A549 (cell line): Measurements from ENCODE around the gene SPC25. TPM values are rescaled to one million over a fixed set of nuclear protein-coding genes. Genes with fewer than 3 reads are reported as not detected.

Source experiments
- ATAC-seq, 2 experiments: fragments of 200-7000 bp in 1 of 2; fragments of >200 bp in 1 of 2; cut with Nextera tagmentation in 1 of 2; cut with Tn5 transposase in 1 of 2; 3 replicates each; pipeline versions ENCODE4 v1.8.0 to v1.9.1; 2018 to 2020; ENCODE audit warnings: mild to moderate bottlenecking in 1 of 2, moderate library complexity in 1 of 2
- CTCF ChIA-PET: fragments of 300-600 bp; sonication (Branson Sonifier 250); formaldehyde crosslinking; extraction: SDS; loops from one replicate; lab custom pipeline; 2021; ENCODE audit warnings: antibody characterized with exemption, inconsistent platforms; lab: Yijun Ruan, JAX
- POLR2A ChIA-PET: fragments of 350-600 bp; formaldehyde crosslinking; extraction: SDS; loops from one replicate; lab custom pipeline; 2021; ENCODE audit warnings: antibody characterized with exemption, inconsistent platforms; lab: Yijun Ruan, JAX
- DNase-seq, 2 experiments: peaks; one replicate each; pipeline versions ENCODE4 v3.0.0 to v3.0.0-alpha.2; 2011 to 2016; ENCODE audit warnings: low read depth in 1 of 2, low spot score in 1 of 2
- FAIRE-seq: peaks from 2 replicates; lab custom pipeline; 2011; peaks lifted over from hg19 to GRCh38; lab: Jason Lieb, UNC
- H3K27ac ChIP-seq, 2 experiments: fragments of >200 bp; sonication (Bioruptor Twin); formaldehyde crosslinking; 3 replicates each; pipeline ENCODE4 v1.5.1; 2016 to 2017
- H3K4me1 ChIP-seq: fragments of >200 bp; sonication (Bioruptor Twin); formaldehyde crosslinking; 3 replicates; pipeline ENCODE4 v1.6.1; 2016
- H3K4me2 ChIP-seq: fragments of >200 bp; sonication (Bioruptor Twin); formaldehyde crosslinking; 3 replicates; pipeline ENCODE4 v1.6.1; 2016
- H3K4me3 ChIP-seq: fragments of >200 bp; sonication (Bioruptor Twin); formaldehyde crosslinking; 3 replicates; pipeline ENCODE4 v1.5.1; 2016
- H3K9me3 ChIP-seq: fragments of >200 bp; sonication (Bioruptor Twin); formaldehyde crosslinking; 3 replicates; pipeline ENCODE4 v1.6.1; 2016
- ATOH8 ChIP-seq: fragments of 250-450 bp; sonication (Bioruptor Pico); IDR thresholded peaks from 2 replicates; pipeline ENCODE4 v1.5.0; 2020; ENCODE audit warnings: low read depth, mild to moderate bottlenecking, moderate library complexity
- BCL3 ChIP-seq: fragments of >200 bp; sonication (Bioruptor Twin); formaldehyde crosslinking; IDR thresholded peaks from 3 replicates; pipeline ENCODE4 v1.6.1; 2016
- BHLHE40 ChIP-seq: IDR thresholded peaks from 2 replicates; pipeline ENCODE4 v1.6.1; 2012; ENCODE audit warnings: low read depth, low read length, inconsistent platforms
- E2F6 ChIP-seq: IDR thresholded peaks from 2 replicates; pipeline ENCODE4 v1.6.1; 2012; ENCODE audit warnings: low read depth, borderline replicate concordance
- EHMT2 ChIP-seq: fragments of 200-600 bp; sonication (generic); IDR thresholded peaks from 2 replicates; pipeline ENCODE4 v1.6.1; 2016; ENCODE audit warnings: antibody characterized with exemption, low read depth, mild to moderate bottlenecking, moderate library complexity
- ELK1 ChIP-seq: fragments of 150-350 bp; IDR thresholded peaks from 2 replicates; pipeline ENCODE4 v1.6.1; 2014; ENCODE audit warnings: low read depth, mild to moderate bottlenecking, low read length
- HEYL ChIP-seq: fragments of 250-450 bp; sonication (Bioruptor Pico); IDR thresholded peaks from 2 replicates; pipeline ENCODE4 v1.8.0; 2021; ENCODE audit warnings: mild to moderate bottlenecking, moderate library complexity
- HOXB5 ChIP-seq: fragments of 250-450 bp; sonication (Bioruptor Pico); IDR thresholded peaks from 2 replicates; pipeline ENCODE4 v1.5.0; 2020; ENCODE audit warnings: mild to moderate bottlenecking, moderate library complexity
- JUN ChIP-seq, 2 experiments: fragments of >200 bp; sonication (Bioruptor Twin); formaldehyde crosslinking; IDR thresholded peaks; 2 replicates in 1 of 2; 3 replicates in 1 of 2; pipeline ENCODE4 v1.6.1; 2016 to 2017
- JUNB ChIP-seq: fragments of >200 bp; sonication (Bioruptor Twin); formaldehyde crosslinking; IDR thresholded peaks from 2 replicates; pipeline ENCODE4 v1.6.1; 2016
- KDM1A ChIP-seq: fragments of 200-600 bp; sonication (generic); IDR thresholded peaks from 2 replicates; pipeline ENCODE4 v1.6.1; 2016; ENCODE audit warnings: low read depth, mild to moderate bottlenecking
- MAFK ChIP-seq: fragments of 450-650 bp; IDR thresholded peaks from 2 replicates; pipeline ENCODE4 v1.6.1; 2014; ENCODE audit not compliant: partially characterized antibody
- MAZ ChIP-seq: fragments of 150-350 bp; IDR thresholded peaks from 2 replicates; pipeline ENCODE4 v1.6.1; 2014; ENCODE audit warnings: antibody characterized with exemption, low read depth, low read length, borderline replicate concordance
- NFE2L2 ChIP-seq: fragments of 150-350 bp; conservative IDR thresholded peaks from 2 replicates; pipeline ENCODE4 v1.6.1; 2014; ENCODE audit warnings: low read length
- NPAS2 ChIP-seq: fragments of 250-450 bp; sonication (Bioruptor Pico); IDR thresholded peaks from 2 replicates; pipeline ENCODE4 v1.8.0; 2022; ENCODE audit warnings: mild to moderate bottlenecking, moderate library complexity, borderline replicate concordance
- NR3C1 ChIP-seq: fragments of >200 bp; sonication (Bioruptor Twin); formaldehyde crosslinking; IDR thresholded peaks from 3 replicates; pipeline ENCODE4 v1.6.1; 2017
- PBX3 ChIP-seq: IDR thresholded peaks from 2 replicates; pipeline ENCODE4 v1.6.1; 2012
- PHF8 ChIP-seq: fragments of 200-600 bp; sonication (generic); IDR thresholded peaks from 2 replicates; pipeline ENCODE4 v1.6.1; 2016; ENCODE audit warnings: low read depth, mild to moderate bottlenecking, antibody characterized with exemption, moderate library complexity, borderline replicate concordance
- RAD21 ChIP-seq, 2 experiments: fragments of >200 bp in 1 of 2; sonication (Bioruptor Twin) in 1 of 2; formaldehyde crosslinking in 1 of 2; IDR thresholded peaks in 1 of 2; conservative IDR thresholded peaks in 1 of 2; 2 replicates in 1 of 2; 3 replicates in 1 of 2; pipeline ENCODE4 v1.6.1; 2012 to 2018; ENCODE audit warnings: inconsistent platforms in 1 of 2
- SREBF2 ChIP-seq: fragments of 450-650 bp; IDR thresholded peaks from 2 replicates; pipeline ENCODE4 v1.6.1; 2014; ENCODE audit warnings: mild to moderate bottlenecking, moderate library complexity
- TFCP2L1 ChIP-seq: fragments of 250-450 bp; sonication (Bioruptor Pico); IDR thresholded peaks from 2 replicates; pipeline ENCODE4 v1.5.0; 2021; ENCODE audit warnings: mild to moderate bottlenecking
- TP53 ChIP-seq: fragments of 250-450 bp; sonication (Bioruptor Pico); IDR thresholded peaks from 2 replicates; pipeline ENCODE4 v1.5.0; 2021; ENCODE audit warnings: mild to moderate bottlenecking, moderate library complexity
- USF2 ChIP-seq: fragments of 450-650 bp; IDR thresholded peaks from 2 replicates; pipeline ENCODE4 v1.6.1; 2014; ENCODE audit warnings: antibody characterized with exemption
- WGBS: methylation state at CpG from one replicate; pipeline ENCODE4 v1.1.6; 2017; ENCODE audit errors: missing lambda C conversion rate; 5-methylcytosine and 5-hydroxymethylcytosine counted together
- polyA plus RNA-seq, 4 experiments: library from polyadenylated mRNA; depleted of rRNA in 3 of 4; stranded (reverse); fragments of >200 nt; fragmentation: RNase III in 1 of 4; extraction: RNeasy Plus Mini Kit Qiagen cat#74134 plus additional on column Dnase treatment in 1 of 4; gene quantifications; 2 replicates in 3 of 4; 3 replicates in 1 of 4; pipeline ENCODE4 v1.2.3, GENCODE V29; 2011 to 2017

SPC25 gene
- polyA plus RNA-seq, 2 of the 4 experiments (the other 2 are of a cell fraction): 23.9 to 27.8 TPM

- Histone ChIP-seq H3K4me3 (no peak overlapping the region), H3K4me1 (peaks cover 12% of the 10 kb centered on the region; the same call in 1 of the 3 replicates), H3K27ac (no peak overlapping the region), H3K4me2 (no peak overlapping the region), H3K9me3 (no peaks in the 10 kb centered on the region)
- DNase-seq (no peak), FAIRE-seq (no peak), ATAC-seq (no peak)
- ChIA-PET CTCF (no interaction called here), POLR2A (no interaction called here)
- TF ChIP-seq RAD21 (conservative IDR thresholded peaks at IDR 0.05 in 1 of 2, IDR thresholded peaks at IDR 0.05 in 1 of 2) (no peak), SREBF2 (no peak), EHMT2 (no peak), JUN (IDR thresholded peaks at IDR 0.05) (no peak), NR3C1 (no peak), PHF8 (no peak), BCL3 (no peak), TP53 (no peak), JUNB (no peak), NPAS2 (CRISPR knock-in tag) (no peak), E2F6 (no peak), USF2 (no peak), MAZ (no peak)
- 100% methylated on average over 1 of the region's 1 CpG for WGBS
Measured at GRCh38 chr2:168853471-168853870, 36.8 kb downstream of the SPC25 start.

- CTCF ChIA-PET: no interaction called here
- FAIRE-seq: no peak
Measured at GRCh38 chr2:168852481-168852880, 37.7 kb downstream of the SPC25 start.

More at GRCh38 chr2:168852481-168852880, 37.7 kb downstream of the SPC25 start:
- DNase-seq (no peak), ATAC-seq (no peak)
- no peaks in the 10 kb centered on the region for H3K9me3 ChIP-seq
- no peak overlapping the region for H3K27ac ChIP-seq
- 98% methylated on average over 3 of the region's 3 CpGs for WGBS
- TF ChIP-seq BHLHE40 (no peak), PBX3 (no peak), RAD21 (conservative IDR thresholded peaks at IDR 0.05 in 1 of 2, IDR thresholded peaks at IDR 0.05 in 1 of 2) (no peak), ELK1 (no peak), ATOH8 (CRISPR knock-in tag) (no peak), PHF8 (no peak), HEYL (CRISPR knock-in tag) (no peak), HOXB5 (CRISPR knock-in tag) (no peak), JUNB (no peak), KDM1A (no peak), USF2 (no peak), EHMT2 (no peak), TFCP2L1 (CRISPR knock-in tag) (no peak), NFE2L2 (no peak), MAFK (no peak)
- H3K4me3 ChIP-seq: no peak overlapping the region
- H3K4me1 ChIP-seq: peaks cover 12% of the 10 kb centered on the region; the same call in 1 of the 3 replicates
- H3K4me2 ChIP-seq: no peak overlapping the region
- POLR2A ChIA-PET: no interaction called here
